Activated CD8-positive, alpha-beta memory T cell treated with anti-CD3 and anti-CD28 coated beads for 1 hour (primary cell): Measurements from ENCODE around the gene SLAIN2.

Experiments used
- DNase-seq, 2 donors: peaks; one replicate each; pipeline ENCODE4 v3.0.0-alpha.2; 2020; ENCODE audit warnings: low read depth in 1 of 2; ENCODE audit errors: extremely low read depth in 1 of 2

The SLAIN2 gene

GRCh38 chr4:48333587-48333986 lies 7.7 kb upstream of the SLAIN2 start:
- DNase-seq = no peak

GRCh38 chr4:48334236-48334635 lies 7.1 kb upstream of the SLAIN2 start:
- no peak for DNase-seq

- no peak for DNase-seq
Measured at GRCh38 chr4:48334900-48335384, 6.4 kb upstream of the SLAIN2 start.

- no peak for DNase-seq
Measured at GRCh38 chr4:48336146-48336870, 5.0 kb upstream of the SLAIN2 start.

GRCh38 chr4:48337731-48338130 lies 3.6 kb upstream of the SLAIN2 start:
- no peak for DNase-seq

- no peak for DNase-seq
Measured at GRCh38 chr4:48339642-48340041, 1.7 kb upstream of the SLAIN2 start.

GRCh38 chr4:48340276-48340964 lies 909 bp upstream of the SLAIN2 start:
- no peak for DNase-seq

- peak in 1 of 2 donors; percentile 24 for DNase-seq
Measured at GRCh38 chr4:48341776-48342605, 662 bp downstream of the SLAIN2 start.

- no peak for DNase-seq
Measured at GRCh38 chr4:48342606-48342880, 1.2 kb downstream of the SLAIN2 start.

GRCh38 chr4:48343035-48343434 lies 1.7 kb downstream of the SLAIN2 start:
- no peak for DNase-seq

GRCh38 chr4:48343551-48343950 lies 2.2 kb downstream of the SLAIN2 start:
- no peak for DNase-seq

GRCh38 chr4:48345542-48345941 lies 4.2 kb downstream of the SLAIN2 start:
- no peak for DNase-seq

GRCh38 chr4:48346594-48346993 lies 5.3 kb downstream of the SLAIN2 start:
- DNase-seq = no peak

- no peak for DNase-seq
Measured at GRCh38 chr4:48347282-48347921, 6.1 kb downstream of the SLAIN2 start.

GRCh38 chr4:48350871-48351270 lies 9.5 kb downstream of the SLAIN2 start:
- no peak for DNase-seq

GRCh38 chr4:48352793-48353192 lies 11.5 kb downstream of the SLAIN2 start:
- DNase-seq = no peak

GRCh38 chr4:48356355-48356754 lies 15.0 kb downstream of the SLAIN2 start:
- DNase-seq = no peak

- no peak for DNase-seq
Measured at GRCh38 chr4:48360285-48361011, 19.1 kb downstream of the SLAIN2 start.

GRCh38 chr4:48361012-48361400 lies 19.7 kb downstream of the SLAIN2 start:
- no peak for DNase-seq

- no peak for DNase-seq
Measured at GRCh38 chr4:48366611-48367010, 25.3 kb downstream of the SLAIN2 start.

GRCh38 chr4:48367016-48367415 lies 25.7 kb downstream of the SLAIN2 start:
- no peak for DNase-seq
